PC-9 (cell line): ENCODE results near the gene SYCE3. TPM values are rescaled to one million over a fixed set of nuclear protein-coding genes. Genes with fewer than 3 reads are reported as not detected.

Experiments
- BruUV-seq: library from RNA; stranded (reverse); fragments of 400-500 nt; replicated peaks from 2 replicates; lab custom pipeline; 2021; lab: Mats Ljungman, UMichigan
- CTCF ChIA-PET: fragments of 300-600 bp; sonication (Branson Sonifier 250); formaldehyde crosslinking; loops from one replicate; lab custom pipeline; 2022; ENCODE audit warnings: antibody characterized with exemption; lab: Charles Lee
- POLR2A ChIA-PET: fragments of 300-600 bp; sonication (Branson Sonifier 250); formaldehyde crosslinking; loops from one replicate; lab custom pipeline; 2022; ENCODE audit warnings: antibody characterized with exemption; ENCODE audit not compliant: unreplicated experiment; lab: Charles Lee
- DNase-seq, 2 experiments: peaks; one replicate each; pipeline versions ENCODE4 v3.0.0 to v3.0.0-alpha.2; 2015 to 2022; ENCODE audit warnings: mixed read lengths in 1 of 2
- H2AFZ ChIP-seq: fragments of 200-600 bp; sonication (generic); 2 replicates; pipeline ENCODE4 v1.8.1; 2017; ENCODE audit warnings: antibody characterized with exemption
- H3F3A ChIP-seq: fragments of 200-600 bp; sonication (generic); 2 replicates; pipeline ENCODE4 v1.8.1; 2017; ENCODE audit warnings: antibody characterized with exemption, mild to moderate bottlenecking, low read depth; ENCODE audit not compliant: insufficient read depth
- H3K27ac ChIP-seq: fragments of 200-600 bp; sonication (generic); 2 replicates; pipeline ENCODE4 v1.6.1; 2016; ENCODE audit warnings: mixed run types
- H3K27me3 ChIP-seq: fragments of 200-600 bp; sonication (generic); 2 replicates; pipeline ENCODE4 v1.6.1; 2016; ENCODE audit warnings: low read depth, mixed run types; ENCODE audit not compliant: insufficient read depth
- H3K36me3 ChIP-seq: fragments of 200-600 bp; sonication (generic); 2 replicates; pipeline ENCODE4 v1.6.1; 2016; ENCODE audit warnings: low read depth, mixed run types
- H3K4me1 ChIP-seq: fragments of 200-600 bp; sonication (generic); replicated peaks from 2 replicates; pipeline ENCODE4 v1.6.1; 2016; ENCODE audit warnings: mixed run types; ENCODE audit not compliant: insufficient read depth
- H3K4me2 ChIP-seq: fragments of 200-600 bp; sonication (generic); 2 replicates; pipeline ENCODE4 v1.6.1; 2017; ENCODE audit warnings: mixed run types
- H3K4me3 ChIP-seq: fragments of 200-600 bp; sonication (generic); 2 replicates; pipeline ENCODE4 v1.6.1; 2016; ENCODE audit warnings: mixed run types
- H3K79me2 ChIP-seq: fragments of 200-600 bp; sonication (generic); 2 replicates; pipeline ENCODE4 v1.6.1; 2017; ENCODE audit warnings: low read depth, mixed run types
- H3K9me2 ChIP-seq: fragments of 200-600 bp; sonication (generic); 2 replicates; pipeline ENCODE4 v1.8.1; 2017; ENCODE audit warnings: mild to moderate bottlenecking; ENCODE audit not compliant: insufficient read depth
- H3K9me3 ChIP-seq: fragments of 200-600 bp; sonication (generic); 2 replicates; pipeline ENCODE4 v1.8.1; 2016; ENCODE audit warnings: low read depth; ENCODE audit not compliant: insufficient read depth
- H4K20me1 ChIP-seq: fragments of 200-600 bp; sonication (generic); 2 replicates; pipeline ENCODE4 v1.8.1; 2017; ENCODE audit not compliant: insufficient read depth
- CTCF ChIP-seq: fragments of 200-600 bp; sonication (generic); conservative IDR thresholded peaks from 2 replicates; pipeline ENCODE4 v1.6.1; 2017; ENCODE audit warnings: mixed run types, antibody characterized with exemption, mild to moderate bottlenecking, moderate library complexity
- EZH2 ChIP-seq: fragments of 200-600 bp; sonication (generic); IDR thresholded peaks from 2 replicates; pipeline ENCODE4 v1.8.0; 2017; ENCODE audit warnings: antibody characterized with exemption, low read depth
- intact Hi-C: fragments of 100-400 bp; cut with micrococcal nuclease; formaldehyde crosslinking; loops from one replicate; pipeline ENCODE4 v1.10.0; 2022; ENCODE audit not compliant: unreplicated experiment
- total RNA-seq: library from RNA; stranded (reverse); gene quantifications from 2 replicates; pipeline ENCODE4 v1.2.3, GENCODE V29; 2021

SYCE3 gene
- total RNA-seq, 1 experiment from 2014 or later, result not detected

- TSS peak; percentile 34 for BruUV-seq
- no peak for DNase-seq
- Histone ChIP-seq H3K36me3 (0 out of 2 replicates have a peak, but pooled peaks cover 5% of the 10 kb centered on the region), H3K27ac (peak overlapping the region; percentile 48; the same call in 1 of the 2 replicates), H4K20me1 (peaks cover 8% of the 10 kb centered on the region), H3K79me2 (peaks cover 60% of the 10 kb centered on the region), H3K9me3 (no peaks in the 10 kb centered on the region), H3K4me1 (peaks cover 19% of the 10 kb centered on the region), H3K27me3 (no peaks in the 10 kb centered on the region), H2AFZ (peak overlapping the region; percentile 88; the same call in 1 of the 2 replicates), H3F3A (no peaks in the 10 kb centered on the region), H3K4me2 (peak overlapping the region; percentile 93), H3K9me2 (no peaks in the 10 kb centered on the region), H3K4me3 (peak overlapping the region; percentile 68)
- ChIA-PET POLR2A (no interaction called here), CTCF (interaction anchor here (1.1 kb wide), 1 partner anchor 17 kb away, joined by 4 read pairs; the partner anchor contains the start of gene SCO2)
- intact Hi-C loops, result loop anchor here (1.0 to 5.0 kb wide), 4 partner anchors 16 to 167 kb away; partner anchors contain the start of genes CHKB, PPP6R2, SBF1 and SCO2
- TF ChIP-seq EZH2, result no peak
- no peak for TF ChIP-seq CTCF
These were observed 53.8 kb downstream of the SYCE3 start for GRCh38 chr22:50508897-50509296.

- H3K27me3 ChIP-seq, result no peaks in the 10 kb centered on the region
- ChIA-PET POLR2A (interaction anchor here (0.5 to 1.1 kb wide), 10 partner anchors 17 to 215 kb away, joined by 3 to 27 read pairs (median 6); partner anchors contain the start of genes CHKB and SCO2), CTCF (interaction anchor here (0.6 to 1.1 kb wide), 6 partner anchors 17 to 90 kb away, joined by 4 to 8 read pairs (median 6); partner anchors contain the start of genes SCO2 and SYCE3)
- H3K4me3 ChIP-seq, result peak within 1 kb of the TSS; percentile 97
- peak within 1 kb of the TSS; percentile 94 for H2AFZ ChIP-seq
- peaks cover 8% of the 10 kb centered on the region for H4K20me1 ChIP-seq
- H3K36me3 ChIP-seq, result 0 out of 2 replicates have a peak, but pooled peaks cover 5% of the 10 kb centered on the region
- H3K9me2 ChIP-seq, result no peaks in the 10 kb centered on the region
- TF ChIP-seq EZH2 (no peak), CTCF (no peak)
- H3K79me2 ChIP-seq, result peaks cover 53% of the 10 kb centered on the region
- H3K27ac ChIP-seq, result peak within 1 kb of the TSS; percentile 48
- H3F3A ChIP-seq, result no peaks in the 10 kb centered on the region
- H3K4me2 ChIP-seq, result peak within 1 kb of the TSS; percentile 94
- no TSS peak for BruUV-seq
- DNase-seq, result peak; percentile 93 to 94
- no peaks in the 10 kb centered on the region for H3K9me3 ChIP-seq
- intact Hi-C loops, result loop anchor here (1.0 to 5.0 kb wide), 4 partner anchors 17 to 166 kb away; partner anchors contain the start of genes CHKB, PPP6R2, SBF1 and SCO2
- H3K4me1 ChIP-seq, result peaks cover 19% of the 10 kb centered on the region
These were observed 54.5 kb downstream of the SYCE3 start, which contains the start of gene NCAPH2 for GRCh38 chr22:50507991-50508884. TSS of gene NCAPH2 (plus strand) at chr22:50508224. CDS start at chr22:50508338, 114 bp downstream.

GRCh38 chr22:50507421-50507990 lies 55.2 kb downstream of the SYCE3 start, which contains the start of gene LMF2:
TSS of gene LMF2 (minus strand) at chr22:50507702. CDS start at chr22:50507675, 27 bp downstream.
- H3K9me2 ChIP-seq, result no peaks in the 10 kb centered on the region
- H4K20me1 ChIP-seq, result peaks cover 9% of the 10 kb centered on the region
- H3K9me3 ChIP-seq, result no peaks in the 10 kb centered on the region
- ChIA-PET CTCF (interaction anchor here (0.6 to 1.1 kb wide), 5 partner anchors 18 to 91 kb away, joined by 5 to 8 read pairs (median 6); partner anchors contain the start of genes SCO2 and SYCE3), POLR2A (interaction anchor here (0.5 to 1.1 kb wide), 10 partner anchors 18 to 214 kb away, joined by 3 to 27 read pairs (median 6); partner anchors contain the start of genes CHKB and SCO2)
- peaks cover 19% of the 10 kb centered on the region for H3K4me1 ChIP-seq
- BruUV-seq, result no TSS peak
- no peaks in the 10 kb centered on the region for H3K27me3 ChIP-seq
- no peak for TF ChIP-seq CTCF
- no peak for TF ChIP-seq EZH2
- peak within 1 kb of the TSS; percentile 94 for H3K4me2 ChIP-seq
- peaks cover 46% of the 10 kb centered on the region for H3K79me2 ChIP-seq
- intact Hi-C loops, result loop anchor here (5.0 kb wide), 2 partner anchors 75 to 165 kb away; partner anchors contain the start of genes CHKB and PPP6R2
- peak; percentile 63 to 91 for DNase-seq
- H3K27ac ChIP-seq, result peak within 1 kb of the TSS; percentile 48
- H3K36me3 ChIP-seq, result 0 out of 2 replicates have a peak, but pooled peaks cover 5% of the 10 kb centered on the region
- peak within 1 kb of the TSS; percentile 94 for H2AFZ ChIP-seq
- H3K4me3 ChIP-seq, result peak within 1 kb of the TSS; percentile 97
- no peaks in the 10 kb centered on the region for H3F3A ChIP-seq
